Skeletal muscle tissue (tissue), 4 donors: ENCODE measurements around the gene PNLIPRP3. TPM values are rescaled to one million over a fixed set of nuclear protein-coding genes. Genes with fewer than 3 reads are reported as not detected.

Experiments
- H3K27ac ChIP-seq: one replicate; pipeline ENCODE4 v1.7.0; 2013; ENCODE audit warnings: mild to moderate bottlenecking, low read depth, low read length, inconsistent platforms
- H3K27me3 ChIP-seq, 3 donors: one replicate each; pipeline ENCODE4 v1.7.0; 2013; ENCODE audit warnings: low read length in 3 of 3; ENCODE audit not compliant: control insufficient read depth in 3 of 3, insufficient read depth in 3 of 3
- H3K36me3 ChIP-seq, 3 donors: one replicate each; pipeline ENCODE4 v1.7.0; 2013; ENCODE audit warnings: low read length in 3 of 3; ENCODE audit not compliant: control insufficient read depth in 3 of 3, insufficient read depth in 3 of 3
- H3K4me1 ChIP-seq, 3 donors: one replicate each; pipeline ENCODE4 v1.7.0; 2013; ENCODE audit warnings: low read length in 3 of 3, mild to moderate bottlenecking in 3 of 3; ENCODE audit not compliant: control insufficient read depth in 3 of 3, insufficient read depth in 3 of 3
- H3K4me3 ChIP-seq, 3 donors: one replicate each; pipeline ENCODE4 v1.7.0; 2013; ENCODE audit warnings: low read length in 3 of 3
- H3K9ac ChIP-seq, 3 donors: one replicate each; pipeline ENCODE4 v1.7.0; 2013; ENCODE audit warnings: low read length in 3 of 3, mild to moderate bottlenecking in 3 of 3, moderate library complexity in 2 of 3, low read depth in 1 of 3
- H3K9me3 ChIP-seq, 3 donors: one replicate each; pipeline ENCODE4 v1.7.0; 2013; ENCODE audit warnings: low read length in 3 of 3; ENCODE audit not compliant: control insufficient read depth in 3 of 3
- total RNA-seq: library from RNA; depleted of rRNA; stranded (reverse); fragments of >200 nt; gene quantifications from one replicate; pipeline ENCODE4 v1.2.3, GENCODE V29; 2014
- donor health status: Osteomylitis.

The PNLIPRP3 gene
- total RNA-seq, 1 donor from 2014 or later, result under 0.01 TPM

GRCh38 chr10:116469437-116469836 lies 41.8 kb downstream of the PNLIPRP3 start:
- no peaks in the 10 kb centered on the region for H3K36me3 ChIP-seq
- no peak overlapping the region for H3K27ac ChIP-seq
- H3K9me3 ChIP-seq, result no peaks in the 10 kb centered on the region
- H3K4me1 ChIP-seq, result no peaks in the 10 kb centered on the region
- H3K9ac ChIP-seq, result no peak overlapping the region
- no peak overlapping the region for H3K4me3 ChIP-seq
- no peaks in the 10 kb centered on the region for H3K27me3 ChIP-seq

GRCh38 chr10:116470071-116470470 lies 42.4 kb downstream of the PNLIPRP3 start:
- no peaks in the 10 kb centered on the region for H3K36me3 ChIP-seq
- H3K4me3 ChIP-seq, result no peak overlapping the region
- H3K4me1 ChIP-seq, result no peaks in the 10 kb centered on the region
- H3K9ac ChIP-seq, result no peak overlapping the region
- no peaks in the 10 kb centered on the region for H3K9me3 ChIP-seq
- H3K27me3 ChIP-seq, result no peaks in the 10 kb centered on the region
- H3K27ac ChIP-seq, result no peak overlapping the region

DNA sequence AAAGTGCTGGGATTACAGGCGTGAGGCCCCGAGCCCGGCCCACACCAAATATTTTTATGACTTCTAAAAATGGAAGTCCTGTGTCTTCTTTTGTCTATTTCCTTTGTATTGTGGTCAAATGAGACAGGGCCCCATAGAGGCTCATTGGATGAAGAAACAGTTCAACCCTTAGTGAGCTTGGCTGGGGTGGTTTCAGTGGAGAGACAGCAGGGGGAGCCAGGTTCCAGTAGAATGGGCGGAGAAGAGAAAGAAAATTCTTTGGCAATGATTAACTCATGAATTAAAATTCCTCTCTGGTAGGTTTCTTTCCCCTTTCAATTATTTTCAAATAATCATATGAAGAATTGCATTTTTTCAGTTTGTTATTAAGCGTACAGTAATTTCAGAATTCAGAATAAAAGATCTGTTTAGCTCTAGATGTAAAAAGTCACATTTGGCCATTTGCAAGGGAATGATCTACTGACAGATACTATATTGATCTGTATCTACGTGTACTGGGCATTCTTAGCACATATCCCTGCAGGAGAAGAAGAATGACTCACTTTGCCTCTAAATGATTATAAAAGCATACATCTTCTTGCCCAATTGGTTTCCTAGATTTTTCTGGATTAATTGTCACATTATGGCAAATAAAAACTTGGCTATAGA lies 43.2 kb downstream of the PNLIPRP3 start:
- no peaks in the 10 kb centered on the region for H3K4me1 ChIP-seq
- no peak overlapping the region for H3K4me3 ChIP-seq
- no peaks in the 10 kb centered on the region for H3K36me3 ChIP-seq
- H3K9ac ChIP-seq, result no peak overlapping the region
- no peaks in the 10 kb centered on the region for H3K27me3 ChIP-seq
- no peaks in the 10 kb centered on the region for H3K9me3 ChIP-seq
- no peak overlapping the region for H3K27ac ChIP-seq

GRCh38 chr10:116472891-116473290 lies 45.2 kb downstream of the PNLIPRP3 start:
- H3K4me3 ChIP-seq, result no peak overlapping the region
- no peak overlapping the region for H3K27ac ChIP-seq

GRCh38 chr10:116475866-116476265 lies 48.2 kb downstream of the PNLIPRP3 start:
- Histone ChIP-seq H3K27me3 (no peaks in the 10 kb centered on the region), H3K9ac (no peak overlapping the region), H3K4me3 (no peak overlapping the region), H3K27ac (no peak overlapping the region), H3K9me3 (no peaks in the 10 kb centered on the region), H3K36me3 (no peaks in the 10 kb centered on the region), H3K4me1 (no peaks in the 10 kb centered on the region)

More at GRCh38 chr10:116472891-116473290, 45.2 kb downstream of the PNLIPRP3 start:
- H3K9me3 ChIP-seq, result no peaks in the 10 kb centered on the region
- no peaks in the 10 kb centered on the region for H3K36me3 ChIP-seq
- no peaks in the 10 kb centered on the region for H3K4me1 ChIP-seq
- H3K27me3 ChIP-seq, result no peaks in the 10 kb centered on the region
- no peak overlapping the region for H3K9ac ChIP-seq

GRCh38 chr10:116476461-116476860 lies 48.8 kb downstream of the PNLIPRP3 start:
- H3K27ac ChIP-seq, result no peak overlapping the region
- H3K4me3 ChIP-seq, result no peak overlapping the region
- no peaks in the 10 kb centered on the region for H3K36me3 ChIP-seq
- H3K4me1 ChIP-seq, result no peaks in the 10 kb centered on the region
- H3K27me3 ChIP-seq, result no peaks in the 10 kb centered on the region
- no peaks in the 10 kb centered on the region for H3K9me3 ChIP-seq
- no peak overlapping the region for H3K9ac ChIP-seq

- Histone ChIP-seq H3K9ac (no peak overlapping the region), H3K9me3 (no peaks in the 10 kb centered on the region), H3K27me3 (no peaks in the 10 kb centered on the region), H3K27ac (no peak overlapping the region), H3K36me3 (no peaks in the 10 kb centered on the region), H3K4me3 (no peak overlapping the region), H3K4me1 (no peaks in the 10 kb centered on the region)
These were observed 50.5 kb downstream of the PNLIPRP3 start for GRCh38 chr10:116477986-116478664.

GRCh38 chr10:116486770-116487448 lies 59.3 kb downstream of the PNLIPRP3 start:
- H3K4me1 ChIP-seq, result no peaks in the 10 kb centered on the region
- H3K4me3 ChIP-seq, result no peak overlapping the region
- H3K27ac ChIP-seq, result no peak overlapping the region
- no peaks in the 10 kb centered on the region for H3K9me3 ChIP-seq
- H3K36me3 ChIP-seq, result no peaks in the 10 kb centered on the region
- H3K9ac ChIP-seq, result no peak overlapping the region
- no peaks in the 10 kb centered on the region for H3K27me3 ChIP-seq

DNA sequence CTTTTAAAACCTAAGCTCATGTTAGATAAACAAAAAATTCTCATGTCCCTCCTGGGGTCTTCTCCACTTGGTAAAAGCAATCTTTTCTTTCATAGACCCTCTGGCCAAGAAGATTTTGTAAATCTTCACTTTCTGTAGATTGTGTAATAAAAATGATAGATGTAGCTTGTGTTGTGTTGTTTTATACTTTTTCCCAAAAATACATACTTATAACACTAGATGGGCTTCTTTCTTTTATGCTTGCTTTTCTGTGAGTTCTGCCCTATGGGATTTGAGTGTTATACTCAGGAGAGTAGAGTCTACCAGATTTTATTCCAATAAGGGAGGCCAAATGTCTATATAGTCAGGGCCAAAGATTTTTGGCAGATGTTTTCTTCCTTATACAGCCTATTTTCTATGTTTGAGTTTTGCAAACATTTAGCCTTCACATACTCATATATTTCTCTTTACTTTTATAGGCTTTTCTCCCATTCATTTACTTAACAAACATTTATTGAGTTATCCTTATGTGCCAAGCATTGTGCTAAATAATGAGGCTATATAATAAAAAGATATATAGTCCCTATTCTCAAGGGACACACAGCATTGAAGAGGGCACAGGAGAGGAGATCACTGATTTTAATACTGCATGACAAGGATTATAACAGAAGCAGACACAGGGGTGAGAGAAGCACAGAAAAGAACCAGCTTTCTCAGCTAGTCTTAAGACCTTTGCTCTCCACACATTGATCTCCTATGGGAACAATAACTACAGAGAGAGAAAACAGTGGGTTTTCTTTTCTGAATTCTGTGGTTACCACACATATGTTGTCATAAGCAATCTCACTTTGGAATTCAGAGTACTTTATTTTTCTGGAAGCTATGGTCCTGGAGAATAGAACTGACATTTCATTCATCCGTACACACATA lies 60.1 kb downstream of the PNLIPRP3 start:
- no peaks in the 10 kb centered on the region for H3K36me3 ChIP-seq
- no peak overlapping the region for H3K27ac ChIP-seq
- H3K9ac ChIP-seq, result no peak overlapping the region
- no peaks in the 10 kb centered on the region for H3K4me1 ChIP-seq
- H3K27me3 ChIP-seq, result no peaks in the 10 kb centered on the region
- H3K9me3 ChIP-seq, result no peaks in the 10 kb centered on the region
- H3K4me3 ChIP-seq, result no peak overlapping the region
